K562 (cell line): ENCODE measurements around the gene RNF32. TPM values are rescaled to one million over a fixed set of nuclear protein-coding genes. Genes with fewer than 3 reads are reported as not detected.

ENCODE experiments used
- ATAC-seq: fragments of 200-7000 bp; cut with Tn5 transposase; 3 replicates; pipeline ENCODE4 v1.9.1; 2020; ENCODE audit warnings: moderate library complexity
- BruUV-seq: library from RNA; stranded (reverse); fragments of 400-500 nt; replicated peaks from 2 replicates; lab custom pipeline; 2021; lab: Mats Ljungman, UMichigan
- CTCF ChIA-PET: fragments of 300-600 bp; formaldehyde crosslinking; extraction: SDS; loops from one replicate; lab custom pipeline; 2021; ENCODE audit warnings: low intra/inter-chr PET ratio; lab: Yijun Ruan, JAX
- POLR2A ChIA-PET: fragments of 300-600, 350-650 bp; sonication (Branson Sonifier 250); formaldehyde crosslinking; extraction: SDS; loops from one replicate; lab custom pipeline; 2021; ENCODE audit warnings: antibody characterized with exemption, inconsistent platforms; lab: Yijun Ruan, JAX
- DNase-seq, 4 experiments: peaks; one replicate each; pipeline versions ENCODE4 v3.0.0 to v3.0.0-alpha.2; 2011 to 2018; ENCODE audit warnings: low spot score in 3 of 4, mixed read lengths in 3 of 4; ENCODE audit errors: extremely low read depth in 1 of 4
- FAIRE-seq: peaks from 2 replicates; lab custom pipeline; 2011; peaks lifted over from hg19 to GRCh38; lab: Jason Lieb, UNC
- H2AFZ ChIP-seq: 2 replicates; pipeline ENCODE4 v1.6.0; 2011; ENCODE audit warnings: low read depth, low read length, control low read depth, inconsistent platforms
- H3K27ac ChIP-seq: fragments of 200-600 bp; 3 replicates; pipeline ENCODE4 v1.8.0; 2011; ENCODE audit warnings: low read depth, mild to moderate bottlenecking, control low read depth, inconsistent platforms, low read length, moderate library complexity, mixed read lengths; ENCODE audit errors: extremely low read depth
- H3K27me3 ChIP-seq, 2 experiments: fragments of 300-600 bp in 1 of 2; 2 replicates in 1 of 2; 3 replicates in 1 of 2; pipeline versions ENCODE4 v1.6.0 to v1.8.0; 2011; ENCODE audit warnings: inconsistent platforms in 2 of 2, low read length in 2 of 2, mild to moderate bottlenecking in 1 of 2, mixed read lengths in 1 of 2, moderate library complexity in 1 of 2; ENCODE audit not compliant: control insufficient read depth in 2 of 2, insufficient read depth in 2 of 2
- H3K36me3 ChIP-seq: fragments of 300-600 bp; 3 replicates; pipeline ENCODE4 v1.8.0; 2011; ENCODE audit warnings: mild to moderate bottlenecking, low read length, inconsistent platforms; ENCODE audit not compliant: control insufficient read depth, insufficient read depth
- H3K4me1 ChIP-seq, 2 experiments: fragments of 200-600 bp in 1 of 2; replicated peaks in 1 of 2; 2 replicates in 1 of 2; 3 replicates in 1 of 2; pipeline versions ENCODE4 v1.5.1 to v1.8.0; 2011; ENCODE audit warnings: inconsistent platforms in 2 of 2, low read length in 2 of 2, mild to moderate bottlenecking in 1 of 2, mixed read lengths in 1 of 2, moderate library complexity in 1 of 2; ENCODE audit not compliant: control insufficient read depth in 2 of 2, insufficient read depth in 2 of 2
- H3K4me2 ChIP-seq: 2 replicates; pipeline ENCODE4 v1.6.1; 2011; ENCODE audit warnings: low read length, control low read depth, inconsistent platforms, mixed read lengths; ENCODE audit not compliant: insufficient read depth
- H3K4me3 ChIP-seq: fragments of 200-600 bp; sonication (generic), shearing (Covaris generic); 2 replicates; pipeline ENCODE4 v1.5.1; 2016; ENCODE audit warnings: control low read depth, inconsistent platforms
- H3K79me2 ChIP-seq: fragments of 200-600 bp; 3 replicates; pipeline ENCODE4 v1.8.0; 2011; ENCODE audit warnings: low read length, inconsistent platforms; ENCODE audit not compliant: control insufficient read depth, insufficient read depth
- H3K9ac ChIP-seq, 2 experiments: 2 replicates each; pipeline versions ENCODE4 v1.6.0 to v1.6.1; 2011; ENCODE audit warnings: low read depth in 2 of 2, low read length in 2 of 2, control low read depth in 1 of 2, inconsistent platforms in 1 of 2, mild to moderate bottlenecking in 1 of 2, mixed read lengths in 1 of 2; ENCODE audit not compliant: insufficient read depth in 1 of 2
- H3K9me1 ChIP-seq: one replicate; pipeline ENCODE4 v1.6.0; 2011; ENCODE audit warnings: inconsistent platforms, mild to moderate bottlenecking, low read length, moderate library complexity; ENCODE audit not compliant: control insufficient read depth, insufficient read depth
- H3K9me3 ChIP-seq: replicated peaks from 2 replicates; pipeline ENCODE4 v1.5.1; 2011; ENCODE audit warnings: low read depth, low read length, inconsistent platforms; ENCODE audit not compliant: control insufficient read depth, insufficient read depth
- H4K20me1 ChIP-seq: replicated peaks from 2 replicates; pipeline ENCODE4 v1.6.1; 2011; ENCODE audit warnings: low read length, inconsistent platforms, mixed read lengths; ENCODE audit not compliant: control insufficient read depth, insufficient read depth
- CHD4 ChIP-seq: fragments of 200-600 bp; sonication (generic); IDR thresholded peaks from 3 replicates; pipeline ENCODE4 v1.6.1; 2012; ENCODE audit warnings: low read depth, mild to moderate bottlenecking, mixed read lengths, low read length, inconsistent platforms; ENCODE audit not compliant: insufficient read depth, insufficient replicate concordance, poor library complexity, severe bottlenecking
- CTCFL ChIP-seq: IDR thresholded peaks from 2 replicates; pipeline ENCODE4 v1.6.1; 2011; ENCODE audit warnings: borderline replicate concordance, low read depth, mild to moderate bottlenecking, moderate library complexity, low read length; ENCODE audit not compliant: insufficient read depth, poor library complexity, severe bottlenecking
- ERF ChIP-seq: fragments of 450-650 bp; formaldehyde crosslinking; IDR thresholded peaks from 2 replicates; pipeline ENCODE4 v1.4.0; 2020; ENCODE audit warnings: mild to moderate bottlenecking, mixed read lengths
- FOXM1 ChIP-seq, 2 experiments: fragments of 450-650 bp in 1 of 2; sonication (generic) in 1 of 2; formaldehyde crosslinking in 1 of 2; IDR thresholded peaks; 2 replicates each; pipeline versions ENCODE4 v1.6.1 to v1.9.0; 2017 to 2022; ENCODE audit warnings: low read depth in 2 of 2, mild to moderate bottlenecking in 2 of 2, missing genetic modification reagents in 1 of 2, moderate library complexity in 1 of 2
- IRF2 ChIP-seq: sonication (generic); formaldehyde crosslinking; IDR thresholded peaks from 2 replicates; pipeline ENCODE4 v1.8.1; 2022; ENCODE audit warnings: mild to moderate bottlenecking, missing genetic modification reagents
- KDM2B ChIP-seq: fragments of 250-450 bp; sonication (Bioruptor Pico); IDR thresholded peaks from 2 replicates; pipeline ENCODE4 v1.8.0; 2021; ENCODE audit warnings: mild to moderate bottlenecking, moderate library complexity
- NCOR1 ChIP-seq: fragments of 450-650 bp; IDR thresholded peaks from 2 replicates; pipeline ENCODE4 v1.6.1; 2016; ENCODE audit warnings: mild to moderate bottlenecking, moderate library complexity
- NFIC ChIP-seq: fragments of 450-650 bp; IDR thresholded peaks from 2 replicates; pipeline ENCODE4 v1.6.1; 2017; ENCODE audit warnings: mild to moderate bottlenecking, inconsistent platforms
- NFIX ChIP-seq: fragments of 250-450 bp; sonication (Bioruptor Pico); IDR thresholded peaks from 2 replicates; pipeline ENCODE4 v1.4.0; 2020; ENCODE audit warnings: low read depth, mild to moderate bottlenecking, moderate library complexity
- NR4A1 ChIP-seq, 2 experiments: fragments of 250-450 bp in 1 of 2; fragments of 450-650 bp in 1 of 2; sonication (Bioruptor Pico) in 1 of 2; IDR thresholded peaks; 2 replicates each; pipeline versions ENCODE4 v1.4.0 to v1.6.1; 2016 to 2020; ENCODE audit warnings: mild to moderate bottlenecking in 2 of 2, missing compliant biosample characterization in 1 of 2, missing genetic modification characterization in 1 of 2, moderate library complexity in 1 of 2
- PHB ChIP-seq: fragments of 250-450 bp; sonication (Bioruptor Pico); IDR thresholded peaks from 2 replicates; pipeline ENCODE4 v1.5.0; 2021
- POLR2AphosphoS5 ChIP-seq: IDR thresholded peaks from 2 replicates; pipeline ENCODE4 v1.6.1; 2011; ENCODE audit warnings: mild to moderate bottlenecking, low read depth, low read length, moderate library complexity; ENCODE audit not compliant: control insufficient read depth, insufficient read depth
- RBM22 ChIP-seq: fragments of 200-400 bp; formaldehyde crosslinking; IDR thresholded peaks from 2 replicates; pipeline ENCODE4 v1.6.1; 2018; ENCODE audit warnings: low read length, low read depth; ENCODE audit not compliant: poor library complexity, severe bottlenecking
- SAP30 ChIP-seq: fragments of 200-600 bp; sonication (generic); IDR thresholded peaks from 2 replicates; pipeline ENCODE4 v1.6.1; 2012; ENCODE audit warnings: borderline replicate concordance, low read depth, mild to moderate bottlenecking, moderate library complexity, low read length, control low read depth, inconsistent platforms; ENCODE audit not compliant: insufficient read depth, poor library complexity, severe bottlenecking
- SNIP1 ChIP-seq: fragments of 450-650 bp; IDR thresholded peaks from 2 replicates; pipeline ENCODE4 v1.7.1; 2017; ENCODE audit warnings: low read depth, mild to moderate bottlenecking
- ZNF668 ChIP-seq: fragments of 250-450 bp; sonication (Bioruptor Pico); IDR thresholded peaks from 2 replicates; pipeline ENCODE4 v1.8.0; 2022; ENCODE audit warnings: mild to moderate bottlenecking, inconsistent platforms
- ZNF766 ChIP-seq: fragments of 200-800 bp; sonication (Bioruptor generic); conservative IDR thresholded peaks from 2 replicates; pipeline ENCODE4 v1.6.1; 2016; ENCODE audit warnings: missing genetic modification characterization, missing compliant biosample characterization
- WGBS: fragments of 100-300 bp; shearing (Covaris generic); methylation state at CpG from one replicate; pipeline ENCODE4 v1.1.6; 2016; ENCODE audit warnings: low coverage, mixed read lengths; ENCODE audit not compliant: insufficient coverage; ENCODE audit errors: missing lambda C conversion rate; 5-methylcytosine and 5-hydroxymethylcytosine counted together
- in situ Hi-C: fragments of 300-500 bp; cut with MboI; formaldehyde crosslinking; loops from 4 replicates; pipeline ENCODE4 v1.15.0; 2018; ENCODE audit warnings: inconsistent platforms, mixed read lengths
- intact Hi-C: fragments of 100-400 bp; cut with micrococcal nuclease; formaldehyde crosslinking; loops from 2 replicates; pipeline ENCODE4 v1.14.2; 2022
- polyA plus RNA-seq, 8 experiments: library from polyadenylated mRNA; depleted of rRNA in 4 of 8; stranded (reverse) in 5 of 8; unstranded in 3 of 8; fragments of >200 nt; fragmentation: Nextera tagmentation in 2 of 8; fragmentation: Illumina TruSeq in 1 of 8; extraction: Ambion mirVana in 2 of 8; extraction: Trizol in 1 of 8; gene quantifications; 2 replicates each; pipeline versions ENCODE4 v1.2.1 to v1.2.3, GENCODE V29; 2011 to 2014; ENCODE audit warnings: inconsistent platforms in 1 of 8, missing spikeins in 1 of 8
- total RNA-seq, 7 experiments: library from RNA; depleted of rRNA in 6 of 7; stranded (reverse); fragments of >200 nt in 6 of 7; fragmentation: Illumina TruSeq in 2 of 7; extraction: Trizol in 2 of 7; gene quantifications; 2 replicates each; pipeline versions ENCODE4 v1.2.1 to v1.2.3, GENCODE V29; 2011 to 2021; ENCODE audit warnings: low replicate concordance in 1 of 7
- TF ChIP-seq, protein P1 (sequence below): fragments of 450-650 bp; IDR thresholded peaks from 2 replicates; pipeline ENCODE4 v1.7.0; 2016; ENCODE audit warnings: borderline replicate concordance

RNF32 gene
- total and polyA plus RNA-seq, 9 of the 15 experiments (the other 6 are each of a cell fraction or from before 2014, with no cell fraction given): 2.6 to 7.0 (median 4.6) TPM

DNA sequence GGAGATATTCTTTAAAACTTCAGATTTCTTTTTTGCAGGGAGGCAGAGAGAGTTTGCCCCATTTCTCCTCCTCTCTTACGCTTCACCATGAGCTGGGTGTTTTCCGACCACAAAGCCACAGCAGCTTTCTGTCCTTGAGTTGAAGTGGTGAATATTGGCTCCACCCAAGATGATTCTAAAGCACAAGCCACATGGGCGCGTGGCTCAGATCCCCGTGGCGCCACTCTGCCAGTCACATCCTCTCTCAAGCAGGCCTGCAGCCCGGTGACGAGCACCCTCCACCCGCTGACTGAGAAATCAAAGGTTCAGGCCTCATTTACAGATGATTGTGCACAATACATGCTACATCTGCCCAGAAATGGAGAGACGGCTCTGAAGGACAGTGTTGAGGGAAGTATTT lies 27.6 kb upstream of the RNF32 start:
- no peak for FAIRE-seq
- intact Hi-C loops: no loop called here

More for the DNA sequence above, 27.6 kb upstream of the RNF32 start:
- DNase-seq (no peak), ATAC-seq (no peak)
- Histone ChIP-seq H2AFZ (no peak overlapping the region), H3K4me2 (no peak overlapping the region), H3K36me3 (no peaks in the 10 kb centered on the region), H3K27ac (no peak overlapping the region), H3K79me2 (no peaks in the 10 kb centered on the region), H3K27me3 (peaks cover 3 to 24% of the 10 kb centered on the region in 2 experiments; a peak in 4 of 5 replicates), H3K9ac (no peak overlapping the region), H3K9me3 (no peaks in the 10 kb centered on the region), H3K9me1 (no peaks in the 10 kb centered on the region), H3K4me3 (no peak overlapping the region), H4K20me1 (no peaks in the 10 kb centered on the region), H3K4me1 (peaks cover 7% of the 10 kb centered on the region in 2 experiments; a peak in 3 of 5 replicates)
- no TSS peak for BruUV-seq
- TF ChIP-seq SNIP1 (no peak), ZNF766 (CRISPR knock-in tag) (no peak), KDM2B (CRISPR knock-in tag) (no peak), ZNF668 (CRISPR knock-in tag) (no peak), RBM22 (no peak), POLR2AphosphoS5 (no peak), CTCFL (no peak), IRF2 (CRISPR knock-in tag) (no peak), FOXM1 (IDR thresholded peaks at IDR 0.05; ENCODE audit: low read depth) (no peak), FOXM1 (CRISPR knock-in tag; IDR thresholded peaks at IDR 0.05; ENCODE audit: low read depth) (no peak), ERF (CRISPR knock-in tag) (no peak), NFIC (no peak), NFIX (CRISPR knock-in tag) (no peak), CHD4 (no peak), PHB (CRISPR knock-in tag) (no peak), SAP30 (no peak), NCOR1 (no peak), NR4A1 (CRISPR knock-in tag; IDR thresholded peaks at IDR 0.05) (no peak), NR4A1 (tag; IDR thresholded peaks at IDR 0.05) (no peak)
- TF ChIP-seq, protein P1, sequence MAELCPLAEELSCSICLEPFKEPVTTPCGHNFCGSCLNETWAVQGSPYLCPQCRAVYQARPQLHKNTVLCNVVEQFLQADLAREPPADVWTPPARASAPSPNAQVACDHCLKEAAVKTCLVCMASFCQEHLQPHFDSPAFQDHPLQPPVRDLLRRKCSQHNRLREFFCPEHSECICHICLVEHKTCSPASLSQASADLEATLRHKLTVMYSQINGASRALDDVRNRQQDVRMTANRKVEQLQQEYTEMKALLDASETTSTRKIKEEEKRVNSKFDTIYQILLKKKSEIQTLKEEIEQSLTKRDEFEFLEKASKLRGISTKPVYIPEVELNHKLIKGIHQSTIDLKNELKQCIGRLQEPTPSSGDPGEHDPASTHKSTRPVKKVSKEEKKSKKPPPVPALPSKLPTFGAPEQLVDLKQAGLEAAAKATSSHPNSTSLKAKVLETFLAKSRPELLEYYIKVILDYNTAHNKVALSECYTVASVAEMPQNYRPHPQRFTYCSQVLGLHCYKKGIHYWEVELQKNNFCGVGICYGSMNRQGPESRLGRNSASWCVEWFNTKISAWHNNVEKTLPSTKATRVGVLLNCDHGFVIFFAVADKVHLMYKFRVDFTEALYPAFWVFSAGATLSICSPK: no peak
- in situ Hi-C loops: no loop called here
- WGBS: 42% methylated on average over 10 of the region's 10 CpGs
- POLR2A ChIA-PET: interaction anchor here (0.7 to 2.0 kb wide), 5 partner anchors 10 to 672 kb away, joined by 3 to 7 read pairs (median 4); partner anchors contain the start of gene RNF32
- CTCF ChIA-PET: no interaction called here
